HepG2 (cell line): ENCODE data around the gene CNOT1.

Source experiments
- BCL6 ChIP-seq: IDR thresholded peaks from 2 replicates; pipeline ENCODE4 v1.6.1; 2016; ENCODE audit warnings: missing genetic modification reagents, missing compliant biosample characterization
- ETV5 ChIP-seq: IDR thresholded peaks from 2 replicates; pipeline ENCODE4 v1.6.1; 2018; ENCODE audit warnings: missing biosample characterization, missing genetic modification reagents, inconsistent platforms, borderline replicate concordance
- NFE2L2 ChIP-seq: fragments of 150-350 bp; IDR thresholded peaks from 2 replicates; pipeline ENCODE4 v1.6.1; 2014; ENCODE audit warnings: low read length
- POLR2AphosphoS5 ChIP-seq: IDR thresholded peaks from 2 replicates; pipeline ENCODE4 v1.6.1; 2012; ENCODE audit warnings: low read depth, low read length
- TF ChIP-seq, protein P1 (sequence below): sonication (generic); formaldehyde crosslinking; IDR thresholded peaks from 2 replicates; pipeline ENCODE4 v1.8.1; 2022; ENCODE audit warnings: low read depth, mild to moderate bottlenecking, missing genetic modification reagents
- TF ChIP-seq, protein P2 (sequence below): sonication (generic); formaldehyde crosslinking; IDR thresholded peaks from 2 replicates; pipeline ENCODE4 v1.5.0; 2020; ENCODE audit warnings: mild to moderate bottlenecking, missing genetic modification reagents, moderate library complexity

DNA sequence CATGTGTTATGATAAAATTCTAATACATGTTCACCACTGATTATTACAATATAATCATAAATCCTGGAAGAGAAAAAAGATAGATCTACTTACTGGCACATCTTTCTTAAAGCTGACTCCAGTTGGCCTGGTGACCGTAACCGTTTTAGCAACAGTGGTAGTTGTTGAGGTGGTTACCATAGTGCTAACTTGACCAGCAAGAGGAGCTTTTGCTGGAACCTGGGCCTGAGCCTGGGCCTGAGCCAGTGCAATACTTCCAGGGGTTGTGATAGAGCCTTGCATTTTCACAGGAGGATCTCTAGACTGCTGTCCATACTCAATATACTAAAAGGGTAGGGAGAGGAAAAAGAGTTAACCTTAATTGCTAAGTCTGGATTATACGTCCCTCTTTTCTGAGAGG is 78.1 kb downstream of the CNOT1 start:
- TF ChIP-seq BCL6 (CRISPR knock-in tag) (no peak), NFE2L2 (no peak), POLR2AphosphoS5 (no peak), ETV5 (CRISPR knock-in tag) (no peak)
- TF ChIP-seq, protein P1, sequence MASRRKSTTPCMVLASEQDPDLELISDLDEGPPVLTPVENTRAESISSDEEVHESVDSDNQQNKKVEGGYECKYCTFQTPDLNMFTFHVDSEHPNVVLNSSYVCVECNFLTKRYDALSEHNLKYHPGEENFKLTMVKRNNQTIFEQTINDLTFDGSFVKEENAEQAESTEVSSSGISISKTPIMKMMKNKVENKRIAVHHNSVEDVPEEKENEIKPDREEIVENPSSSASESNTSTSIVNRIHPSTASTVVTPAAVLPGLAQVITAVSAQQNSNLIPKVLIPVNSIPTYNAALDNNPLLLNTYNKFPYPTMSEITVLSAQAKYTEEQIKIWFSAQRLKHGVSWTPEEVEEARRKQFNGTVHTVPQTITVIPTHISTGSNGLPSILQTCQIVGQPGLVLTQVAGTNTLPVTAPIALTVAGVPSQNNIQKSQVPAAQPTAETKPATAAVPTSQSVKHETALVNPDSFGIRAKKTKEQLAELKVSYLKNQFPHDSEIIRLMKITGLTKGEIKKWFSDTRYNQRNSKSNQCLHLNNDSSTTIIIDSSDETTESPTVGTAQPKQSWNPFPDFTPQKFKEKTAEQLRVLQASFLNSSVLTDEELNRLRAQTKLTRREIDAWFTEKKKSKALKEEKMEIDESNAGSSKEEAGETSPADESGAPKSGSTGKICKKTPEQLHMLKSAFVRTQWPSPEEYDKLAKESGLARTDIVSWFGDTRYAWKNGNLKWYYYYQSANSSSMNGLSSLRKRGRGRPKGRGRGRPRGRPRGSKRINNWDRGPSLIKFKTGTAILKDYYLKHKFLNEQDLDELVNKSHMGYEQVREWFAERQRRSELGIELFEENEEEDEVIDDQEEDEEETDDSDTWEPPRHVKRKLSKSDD (CRISPR knock-in tag): no peak
- TF ChIP-seq, protein P2, sequence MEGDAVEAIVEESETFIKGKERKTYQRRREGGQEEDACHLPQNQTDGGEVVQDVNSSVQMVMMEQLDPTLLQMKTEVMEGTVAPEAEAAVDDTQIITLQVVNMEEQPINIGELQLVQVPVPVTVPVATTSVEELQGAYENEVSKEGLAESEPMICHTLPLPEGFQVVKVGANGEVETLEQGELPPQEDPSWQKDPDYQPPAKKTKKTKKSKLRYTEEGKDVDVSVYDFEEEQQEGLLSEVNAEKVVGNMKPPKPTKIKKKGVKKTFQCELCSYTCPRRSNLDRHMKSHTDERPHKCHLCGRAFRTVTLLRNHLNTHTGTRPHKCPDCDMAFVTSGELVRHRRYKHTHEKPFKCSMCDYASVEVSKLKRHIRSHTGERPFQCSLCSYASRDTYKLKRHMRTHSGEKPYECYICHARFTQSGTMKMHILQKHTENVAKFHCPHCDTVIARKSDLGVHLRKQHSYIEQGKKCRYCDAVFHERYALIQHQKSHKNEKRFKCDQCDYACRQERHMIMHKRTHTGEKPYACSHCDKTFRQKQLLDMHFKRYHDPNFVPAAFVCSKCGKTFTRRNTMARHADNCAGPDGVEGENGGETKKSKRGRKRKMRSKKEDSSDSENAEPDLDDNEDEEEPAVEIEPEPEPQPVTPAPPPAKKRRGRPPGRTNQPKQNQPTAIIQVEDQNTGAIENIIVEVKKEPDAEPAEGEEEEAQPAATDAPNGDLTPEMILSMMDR: no peak
